GM21529 (cell line): ENCODE data around the gene RPL32.
"Not testable (repeated sequence)": the region's sequence is repeated elsewhere in the genome, so short reads cannot be mapped to it uniquely, and the experiment has no call there.

Experiments
- ATAC-seq: cut with Tn5 transposase; IDR thresholded peaks from one replicate; pipeline ENCODE4 v1.9.1; 2021; ENCODE audit not compliant: unreplicated experiment

The RPL32 gene

DNA sequence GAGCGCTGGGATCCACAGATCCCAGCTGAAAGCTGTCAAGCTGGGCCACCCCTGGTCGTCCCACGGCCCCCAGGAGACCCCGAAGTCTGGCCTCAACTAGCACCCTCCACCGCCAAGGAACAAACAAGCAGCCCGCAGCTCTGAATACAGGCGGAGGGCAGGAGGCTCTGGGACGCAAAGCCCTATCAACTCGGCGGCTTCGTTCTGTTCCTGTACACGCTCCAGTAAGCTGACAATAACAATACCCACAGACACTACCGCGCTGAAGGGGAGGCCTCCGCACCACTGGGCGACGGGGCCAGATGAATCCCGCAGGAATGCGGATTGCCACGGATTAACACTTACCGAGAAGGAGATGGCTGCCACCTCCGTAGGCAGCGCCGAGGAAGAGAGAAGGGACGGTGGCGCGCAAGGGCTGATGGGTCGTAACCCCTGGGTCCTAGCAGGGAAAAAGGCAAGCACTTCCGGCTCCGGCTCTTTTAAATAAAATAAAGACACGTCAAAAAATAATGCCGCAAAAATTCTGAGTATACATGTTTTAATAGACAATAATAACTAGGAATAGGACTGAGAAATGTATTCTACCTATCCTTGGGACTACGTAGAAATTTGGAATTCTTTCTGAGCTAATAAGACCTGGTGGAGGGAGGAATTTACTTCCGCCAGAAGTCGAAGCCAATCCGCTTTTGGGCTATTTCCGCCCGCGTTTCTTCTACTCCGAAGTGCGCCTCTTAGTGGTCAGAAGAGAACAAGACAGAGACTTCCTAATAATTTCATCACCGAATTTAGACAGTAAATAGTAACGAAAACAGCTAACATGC, at the start of gene RPL32:
Gene RPL32 (minus strand): TSS at position 417 of the 821 bp plus-strand sequence. CDS start 1,328 bp downstream, outside the sequence.
- ATAC-seq, result peak; percentile 84

- ATAC-seq, result no peak
Measured at GRCh38 chr3:12890610-12891390, 49.4 kb upstream of the RPL32 start.

DNA sequence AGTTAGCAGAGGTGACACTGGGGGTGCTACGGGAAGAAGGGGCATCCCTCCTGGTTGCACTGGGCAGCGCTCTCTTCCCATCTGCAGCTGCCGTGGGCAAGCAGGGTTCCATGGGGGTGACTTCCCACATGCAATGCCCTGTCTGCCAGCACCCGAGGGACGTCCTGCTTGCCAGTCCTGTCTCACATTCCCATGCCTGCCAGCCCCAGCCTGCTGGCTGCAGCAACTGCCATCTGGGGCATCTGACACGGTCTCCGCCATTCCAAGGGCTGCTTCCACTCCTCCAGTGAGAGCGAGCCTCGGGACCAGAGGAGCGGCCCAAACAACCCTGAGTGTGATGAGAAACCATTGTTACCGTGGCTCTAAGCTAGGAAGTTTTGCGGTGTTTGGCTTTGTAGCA, 45.4 kb upstream of the RPL32 start:
- ATAC-seq, result no peak

DNA sequence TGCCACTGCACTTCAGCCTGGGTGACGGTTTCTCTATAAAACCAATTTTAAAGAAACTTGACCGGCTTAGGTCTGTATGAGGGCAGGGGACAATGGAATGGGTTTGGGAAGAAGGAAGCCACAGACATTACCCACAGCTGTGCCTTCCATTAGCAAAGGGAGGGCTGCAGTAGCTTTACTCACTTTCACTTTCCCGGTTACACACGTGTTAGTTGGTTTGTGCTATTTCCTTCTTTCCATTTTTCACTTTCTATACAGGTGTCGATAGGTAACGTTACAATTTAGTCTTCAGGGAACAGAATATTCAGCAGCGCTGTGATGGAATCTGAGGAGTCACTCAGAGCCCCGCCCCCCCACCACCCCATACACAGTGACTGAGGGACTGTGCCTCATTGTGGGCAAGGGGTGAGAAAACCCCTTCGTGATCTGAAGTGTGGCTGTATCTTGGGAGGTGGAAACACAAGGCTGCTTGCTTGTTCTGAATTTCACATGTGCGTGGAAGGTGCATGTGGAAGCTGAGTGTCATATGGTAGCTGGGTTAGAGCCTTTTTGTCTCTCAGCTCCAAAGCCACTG, 44.8 kb upstream of the RPL32 start:
- ATAC-seq, result peak; percentile 60

DNA sequence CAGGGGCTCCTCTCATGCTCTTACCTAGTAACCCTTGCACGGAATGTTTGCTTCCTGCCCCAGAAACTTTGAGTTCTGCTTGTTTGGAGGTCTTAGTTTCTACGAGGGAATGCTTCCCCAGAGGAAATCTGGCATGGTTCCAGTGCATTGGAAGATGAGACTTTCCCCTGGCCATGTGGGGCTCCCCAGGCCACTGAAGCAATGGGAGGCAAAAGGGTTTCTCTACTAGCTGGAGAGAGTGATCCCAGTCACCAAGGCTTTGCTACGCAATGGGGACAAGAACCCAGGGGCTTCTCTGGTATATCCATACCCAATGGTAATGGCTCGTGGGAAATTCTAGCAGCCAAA, 44.2 kb upstream of the RPL32 start:
- no peak for ATAC-seq

DNA sequence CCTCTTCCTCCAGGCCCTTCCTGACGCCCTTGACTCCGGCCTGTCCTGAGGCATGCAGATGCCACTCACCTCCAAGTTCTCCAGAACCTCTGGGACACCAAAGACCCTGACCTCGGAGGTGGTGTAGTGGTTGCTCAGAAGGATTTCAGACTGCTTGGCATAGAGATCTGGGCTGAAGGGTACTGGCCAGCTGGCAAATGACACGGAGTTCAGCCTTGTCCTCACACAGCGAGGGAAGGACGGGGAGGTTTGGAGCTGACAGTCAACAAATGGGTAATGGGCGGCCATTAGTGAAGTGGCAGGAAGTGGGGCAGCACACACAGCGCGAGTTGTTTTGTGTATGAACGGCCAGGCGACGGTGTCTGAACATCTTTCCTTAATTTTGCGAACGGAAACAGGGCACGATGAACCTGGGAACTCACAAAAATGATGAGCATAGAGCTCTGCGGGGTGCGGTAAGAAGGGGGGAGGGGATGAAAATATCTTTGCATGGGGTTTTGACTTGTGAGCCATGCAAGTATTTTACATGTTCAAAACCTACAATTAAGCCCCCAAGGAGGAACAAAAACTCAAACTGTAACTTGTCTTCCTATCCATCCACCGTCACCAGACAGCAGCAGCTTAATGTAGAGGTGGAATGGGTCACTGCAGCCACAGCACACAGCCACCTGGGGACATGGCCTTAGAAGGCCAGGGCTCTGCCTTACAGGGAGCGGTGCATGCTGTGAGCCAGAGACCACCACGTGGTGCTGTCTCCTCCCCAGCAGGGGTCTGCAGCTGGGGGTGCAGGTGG, 43.6 kb upstream of the RPL32 start:
- ATAC-seq, result peak; percentile 44

- ATAC-seq, result no peak
Measured at GRCh38 chr3:12884186-12884680, 42.9 kb upstream of the RPL32 start.

DNA sequence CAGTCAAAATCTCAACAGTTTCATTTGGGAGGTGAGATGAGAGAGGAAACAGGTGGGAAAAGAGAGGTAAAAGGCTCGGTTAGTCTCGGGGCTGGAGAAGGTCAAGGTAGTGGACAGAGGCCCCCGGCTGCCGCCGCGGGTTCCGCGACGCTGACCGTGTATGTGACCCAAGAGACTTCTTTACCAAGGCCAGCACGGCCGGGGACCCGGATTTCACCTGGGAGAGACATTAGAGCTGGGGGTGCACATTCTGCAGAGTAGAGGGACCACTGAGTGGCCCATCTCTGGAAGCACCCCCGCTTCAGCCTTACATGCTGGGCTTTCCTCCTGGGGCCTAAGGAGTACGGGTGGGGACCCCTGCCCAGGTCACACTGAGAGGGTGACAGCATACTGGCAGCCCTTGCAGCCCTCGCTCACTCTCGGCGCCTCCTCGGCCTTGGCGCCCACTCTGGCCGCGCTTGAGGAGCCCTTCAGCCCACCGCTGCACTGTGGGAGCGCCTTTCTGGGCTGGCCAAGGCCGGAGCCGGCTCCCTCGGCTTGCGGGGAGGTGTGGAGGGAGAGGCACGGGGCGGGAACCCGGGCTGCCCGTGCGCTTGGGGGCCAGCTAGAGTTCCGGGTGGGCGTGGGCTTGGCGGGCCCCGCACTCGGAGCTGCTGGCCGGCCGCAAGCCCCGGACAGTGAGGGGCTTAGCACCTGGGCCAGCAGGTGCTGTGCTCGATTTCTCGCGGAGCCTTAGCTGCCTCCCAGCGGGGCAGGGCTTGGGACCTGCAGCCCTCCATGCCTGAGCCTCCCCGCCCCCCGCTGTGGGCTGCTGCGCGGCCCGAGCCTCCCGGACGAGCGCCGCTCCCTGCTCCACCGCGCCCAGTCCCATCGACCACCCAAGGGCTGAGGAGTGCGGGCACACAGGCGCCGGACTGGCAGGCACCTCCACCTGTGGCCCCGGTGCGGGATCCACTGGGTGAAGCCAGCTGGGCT, 41.3 kb upstream of the RPL32 start:
- no peak for ATAC-seq

DNA sequence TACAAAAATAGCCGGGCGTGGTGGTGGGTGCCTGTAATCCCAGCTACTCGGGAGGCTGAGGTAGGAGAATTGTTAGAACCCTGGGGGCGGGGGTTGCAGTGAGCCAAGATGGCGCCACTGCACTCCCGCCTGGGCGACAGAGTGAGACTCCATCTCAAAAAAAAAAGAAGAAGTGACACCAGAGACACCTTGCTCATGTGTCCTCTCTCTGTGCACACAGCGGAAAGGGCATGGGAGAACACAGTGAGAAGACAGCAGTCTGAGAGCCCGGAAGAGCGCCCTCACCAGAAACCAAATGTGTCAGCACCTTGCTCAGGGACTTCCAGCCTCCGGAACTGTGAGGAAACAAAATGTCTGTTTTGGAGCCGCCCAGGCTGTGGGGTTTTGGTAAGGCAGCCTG, 40.5 kb upstream of the RPL32 start:
- ATAC-seq, result peak; percentile 61

GRCh38 chr3:12879191-12879815, 37.9 kb upstream of the RPL32 start:
- ATAC-seq, result no peak

GRCh38 chr3:12878758-12879157, 37.4 kb upstream of the RPL32 start:
- ATAC-seq, result not testable (repeated sequence)

GRCh38 chr3:12878141-12878574, 36.8 kb upstream of the RPL32 start:
- no peak for ATAC-seq

GRCh38 chr3:12877040-12877439, 35.7 kb upstream of the RPL32 start:
- ATAC-seq, result no peak

GRCh38 chr3:12875857-12876836, 34.8 kb upstream of the RPL32 start:
- ATAC-seq, result no peak

GRCh38 chr3:12871404-12871983, 30.1 kb upstream of the RPL32 start:
- no peak for ATAC-seq

DNA sequence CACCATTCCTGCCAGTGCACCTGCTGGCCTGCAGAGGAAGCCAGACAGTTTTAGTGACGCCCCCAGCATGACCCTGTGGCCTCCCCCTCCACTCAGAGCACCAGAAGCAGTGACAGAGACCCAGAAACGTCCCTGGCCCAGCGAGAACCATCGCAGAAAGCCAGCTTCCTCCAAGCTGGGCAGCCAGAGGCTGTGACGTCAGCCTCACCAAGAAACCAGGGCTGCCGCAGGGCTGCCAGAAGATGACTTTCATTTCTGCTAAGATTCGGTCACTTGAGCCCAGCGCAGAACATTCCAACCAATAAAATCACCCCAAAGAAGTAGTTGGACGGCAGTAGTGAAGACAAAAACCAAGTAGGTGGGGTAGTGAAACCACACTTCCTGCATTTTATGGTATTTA, 29.6 kb upstream of the RPL32 start:
- ATAC-seq, result peak; percentile 48

DNA sequence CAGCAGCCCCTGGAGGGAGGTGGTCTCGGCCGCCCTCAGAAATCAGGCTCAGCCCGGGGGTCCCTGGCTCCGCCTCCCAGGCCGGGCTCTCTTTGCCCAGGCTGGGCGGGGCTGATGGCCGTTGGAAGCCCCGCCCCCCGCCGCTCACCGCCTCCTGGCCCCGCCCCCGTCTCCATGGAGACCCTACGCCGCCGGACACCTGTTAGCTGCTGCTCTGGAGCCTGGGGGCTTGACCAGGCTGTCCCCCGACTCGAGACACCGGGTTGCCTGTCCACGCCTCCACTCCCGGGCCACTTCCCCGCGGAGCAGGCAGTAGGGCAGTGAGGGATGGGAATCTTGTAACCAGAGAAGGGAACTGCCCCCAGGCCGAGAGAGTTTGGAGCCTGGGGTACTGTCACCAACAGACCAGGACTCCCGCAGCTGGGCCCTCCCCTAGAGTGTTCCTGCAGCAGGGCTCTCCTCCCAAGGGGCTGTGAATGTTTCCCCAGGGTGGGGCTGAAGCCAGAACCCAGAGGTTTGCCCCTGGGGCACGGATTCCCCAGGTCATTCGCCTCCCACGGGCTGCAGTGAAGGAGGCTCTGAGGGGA, 27.8 kb upstream of the RPL32 start:
- ATAC-seq, result peak; percentile 56
